Activated T-helper 2 cell treated with anti-CD3 and anti-CD28 coated beads, Interferon-gamma antibody, Interleukin-2, Interleukin-4, amounts not matched to agents 10 μg/mL and 5 μg/mL and 100 μg/mL, durations not matched to agents 14 hours and 24 hours and 36 hours (primary cell): Measurements from ENCODE around the gene ANKRD2. TPM values are rescaled to one million over a fixed set of nuclear protein-coding genes. Genes with fewer than 3 reads are reported as not detected.

Experiments
- DNase-seq: peaks from one replicate; pipeline ENCODE4 v3.0.0; 2021; ENCODE audit warnings: low spot score
- H3K27ac Mint-ChIP-seq: one replicate; pipeline ENCODE4 v1.8.0; 2021; ENCODE audit warnings: mixed read lengths
- H3K27me3 Mint-ChIP-seq: one replicate; pipeline ENCODE4 v1.8.0; 2021; ENCODE audit warnings: low read depth, mixed read lengths
- H3K36me3 Mint-ChIP-seq: one replicate; pipeline ENCODE4 v1.8.0; 2021; ENCODE audit warnings: low read depth, mixed read lengths
- H3K4me1 Mint-ChIP-seq: one replicate; pipeline ENCODE4 v1.8.0; 2021; ENCODE audit warnings: low read depth, mixed read lengths
- H3K4me3 Mint-ChIP-seq: one replicate; pipeline ENCODE4 v1.8.0; 2021; ENCODE audit warnings: low read depth, mild to moderate bottlenecking, moderate library complexity, mixed read lengths
- H3K9me3 Mint-ChIP-seq: one replicate; pipeline ENCODE4 v1.8.0; 2021; ENCODE audit warnings: mixed read lengths
- intact Hi-C: fragments of 100-400 bp; cut with micrococcal nuclease; formaldehyde crosslinking; loops from one replicate; pipeline ENCODE4 v1.15.1; 2023
- total RNA-seq: library from RNA; stranded (reverse); gene quantifications from 2 replicates; pipeline ENCODE4 v1.2.3, GENCODE V29; 2022

The ANKRD2 gene
- total RNA-seq, 1 donor from 2014 or later: 0.57 TPM

DNA sequence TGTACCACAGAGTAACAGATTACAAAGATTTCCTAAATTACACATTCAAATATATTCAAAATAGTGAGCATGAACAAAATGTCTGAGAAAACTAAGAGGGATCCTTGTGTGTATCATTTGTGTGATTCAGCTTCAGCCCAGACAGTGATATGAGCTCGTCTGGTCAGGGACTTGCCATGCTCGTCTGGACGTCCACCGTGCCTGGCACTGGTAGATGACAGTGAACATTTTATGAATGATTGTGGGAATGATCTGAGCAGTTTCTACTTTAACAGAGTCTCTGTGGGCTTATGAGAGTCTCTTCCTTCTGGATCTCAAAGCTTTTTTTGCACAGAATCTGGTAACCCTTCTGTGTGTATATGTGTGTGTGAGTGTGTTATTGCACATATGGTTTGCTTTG is 34.2 kb upstream of the ANKRD2 start:
- H3K4me3 Mint-ChIP-seq: no peak overlapping the region
- no peaks in the 10 kb centered on the region for H3K27me3 Mint-ChIP-seq
- DNase-seq: no peak
- H3K36me3 Mint-ChIP-seq: no peaks in the 10 kb centered on the region
- H3K27ac Mint-ChIP-seq: no peak overlapping the region
- intact Hi-C loops: no loop called here
- no peaks in the 10 kb centered on the region for H3K9me3 Mint-ChIP-seq
- H3K4me1 Mint-ChIP-seq: peaks cover 18% of the 10 kb centered on the region

DNA sequence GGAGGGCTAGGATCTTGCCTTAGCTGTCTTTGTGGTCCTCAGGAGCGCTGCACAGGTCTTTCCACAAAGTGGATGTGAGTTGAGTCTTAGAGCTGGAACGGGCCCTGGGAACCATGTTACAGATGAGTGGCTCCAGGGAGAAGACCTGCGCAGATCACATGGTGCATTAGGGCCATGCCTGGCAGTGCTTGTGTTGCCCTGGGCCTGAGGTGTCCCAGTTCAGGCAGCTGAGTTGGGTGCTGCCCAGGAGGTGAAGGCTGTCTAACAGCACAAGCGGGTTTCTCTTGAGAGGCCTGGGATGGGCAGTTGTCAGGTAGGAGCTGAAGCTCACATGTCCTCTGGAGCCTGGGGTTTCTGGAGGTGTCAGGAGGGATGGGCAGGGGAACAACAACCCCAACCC is 33.7 kb upstream of the ANKRD2 start:
- no peaks in the 10 kb centered on the region for H3K27me3 Mint-ChIP-seq
- H3K9me3 Mint-ChIP-seq: no peaks in the 10 kb centered on the region
- peaks cover 22% of the 10 kb centered on the region for H3K4me1 Mint-ChIP-seq
- DNase-seq: no peak
- intact Hi-C loops: no loop called here
- H3K4me3 Mint-ChIP-seq: no peak overlapping the region
- no peak overlapping the region for H3K27ac Mint-ChIP-seq
- no peaks in the 10 kb centered on the region for H3K36me3 Mint-ChIP-seq

DNA sequence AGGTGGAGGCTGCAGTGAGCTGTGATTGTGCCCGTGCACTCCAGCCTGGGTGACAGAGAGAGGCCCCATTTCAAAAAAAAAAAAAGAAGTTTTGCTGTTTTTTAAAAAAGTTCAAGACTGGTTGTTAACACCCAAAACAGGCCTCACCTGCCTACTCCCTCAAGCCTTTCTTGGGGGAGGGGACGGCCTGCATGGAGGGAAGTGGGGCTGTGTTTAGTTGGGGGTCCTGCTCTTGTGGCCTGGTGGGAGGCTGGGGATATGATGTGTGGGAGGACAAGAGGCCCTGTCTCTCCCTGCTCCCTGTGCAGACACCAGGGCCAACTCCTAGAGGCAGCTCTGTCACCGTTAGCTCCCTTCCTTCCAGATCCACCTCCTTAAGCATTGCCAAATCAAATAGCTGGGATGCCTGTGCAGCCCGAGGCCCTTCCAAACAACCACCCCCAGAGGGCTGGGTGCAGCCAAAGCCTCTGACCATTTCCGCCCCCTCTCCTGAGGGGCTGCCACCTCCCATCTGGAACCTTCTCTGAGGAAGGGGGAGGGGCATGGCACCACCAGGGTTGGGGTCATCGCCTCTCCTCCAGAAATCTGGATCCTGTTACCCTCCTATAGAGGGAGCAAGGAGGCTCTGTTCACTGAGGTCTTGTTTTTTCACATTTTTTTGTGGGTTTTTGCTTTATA is 32.9 kb upstream of the ANKRD2 start:
- DNase-seq: no peak
- Mint-ChIP-seq H3K27ac (no peak overlapping the region), H3K27me3 (no peaks in the 10 kb centered on the region), H3K4me3 (no peak overlapping the region), H3K36me3 (no peaks in the 10 kb centered on the region), H3K9me3 (no peaks in the 10 kb centered on the region), H3K4me1 (peaks cover 21% of the 10 kb centered on the region)
- intact Hi-C loops: no loop called here

DNA sequence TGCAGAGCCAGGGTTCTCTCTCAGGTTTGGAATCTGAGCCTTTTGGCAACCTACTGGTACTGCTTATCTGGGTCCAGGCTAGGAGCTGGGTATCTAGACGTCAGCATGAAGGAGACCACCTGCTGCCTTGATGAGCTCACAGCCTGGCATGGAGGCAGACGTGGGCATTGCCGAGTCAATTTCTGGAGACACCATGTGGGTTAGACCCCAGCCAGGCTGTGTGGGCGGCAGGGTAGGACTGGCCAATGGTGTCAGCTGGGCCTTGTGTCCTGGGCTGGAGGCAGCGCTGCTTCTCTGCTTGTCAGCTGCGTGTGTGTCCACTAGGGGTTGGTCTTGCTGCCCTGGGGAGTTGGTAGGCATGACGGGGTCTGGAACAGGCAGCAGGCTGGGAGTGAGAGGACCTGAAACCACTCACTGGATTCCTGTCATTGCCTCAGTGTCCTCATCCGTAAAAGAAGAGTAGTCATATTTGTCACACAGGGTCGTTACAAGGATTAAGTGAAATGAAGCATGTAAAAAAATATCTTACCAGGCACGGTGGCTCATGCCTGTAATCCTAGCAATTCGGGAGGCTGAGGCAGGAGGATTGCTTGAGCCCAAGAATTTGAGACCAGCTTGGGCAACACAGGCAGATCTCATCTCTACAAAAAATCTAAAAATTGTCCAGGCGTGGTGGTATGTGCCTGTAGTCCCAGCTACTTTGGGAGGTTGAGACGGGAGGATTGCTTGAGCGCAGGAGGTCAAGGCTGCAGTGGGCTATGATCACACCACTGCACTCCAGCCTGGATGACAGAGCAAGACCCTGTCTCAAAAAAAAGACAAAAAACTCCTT is 31.7 kb upstream of the ANKRD2 start:
- Mint-ChIP-seq H3K27ac (no peak overlapping the region), H3K4me1 (peaks cover 22% of the 10 kb centered on the region), H3K9me3 (no peaks in the 10 kb centered on the region), H3K4me3 (no peak overlapping the region), H3K36me3 (no peaks in the 10 kb centered on the region), H3K27me3 (no peaks in the 10 kb centered on the region)
- no peak for DNase-seq
- intact Hi-C loops: no loop called here

DNA sequence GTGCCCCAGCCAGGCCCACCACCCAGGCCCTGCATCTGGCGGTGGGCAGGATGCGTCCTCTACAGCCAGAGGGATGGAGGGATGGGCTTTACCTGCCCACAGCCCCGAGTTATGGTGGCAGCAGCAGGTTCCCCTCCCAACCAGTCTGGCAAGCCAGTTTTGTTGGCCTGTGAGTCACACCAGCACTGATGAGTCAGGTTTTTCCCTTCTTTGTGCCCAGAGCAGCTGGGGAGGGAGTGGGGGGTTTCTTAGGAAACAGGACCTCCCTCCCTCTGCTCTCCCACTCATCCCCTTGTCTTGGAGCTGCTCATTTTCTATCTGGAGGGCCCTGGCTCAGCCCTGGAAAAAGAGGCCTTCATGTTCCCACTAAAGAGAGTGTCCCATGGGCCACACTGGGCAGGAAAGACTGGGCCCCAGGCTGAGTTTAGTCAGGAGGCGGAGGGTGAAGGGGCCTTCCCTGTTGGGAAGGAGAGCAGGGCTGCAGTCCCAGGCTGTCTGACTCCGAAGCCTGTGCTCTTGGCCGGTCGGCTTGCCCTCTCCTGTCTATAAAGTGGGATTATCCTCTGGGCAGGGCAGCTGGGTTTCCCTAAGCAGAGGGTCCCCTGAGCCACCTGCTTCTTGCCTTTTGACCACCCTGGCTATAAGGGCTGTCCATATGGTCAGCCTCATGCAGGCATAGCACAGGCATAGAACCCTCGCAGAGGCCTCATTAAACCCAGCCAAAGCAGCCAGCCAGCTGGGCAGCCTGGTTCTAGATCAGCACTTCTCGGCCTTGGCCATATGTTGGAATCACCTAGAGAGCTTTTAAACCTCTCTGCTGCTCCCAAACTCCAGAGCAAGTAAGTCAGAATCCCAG is 30.2 kb upstream of the ANKRD2 start:
- Mint-ChIP-seq H3K27me3 (no peaks in the 10 kb centered on the region), H3K27ac (peak overlapping the region; percentile 65), H3K4me3 (no peak overlapping the region), H3K36me3 (no peaks in the 10 kb centered on the region), H3K4me1 (peaks cover 22% of the 10 kb centered on the region), H3K9me3 (no peaks in the 10 kb centered on the region)
- no peak for DNase-seq
- intact Hi-C loops: loop anchor here (2.0 kb wide), 1 partner anchor 44 kb away; the partner anchor contains the start of genes MMS19 and UBTD1

DNA sequence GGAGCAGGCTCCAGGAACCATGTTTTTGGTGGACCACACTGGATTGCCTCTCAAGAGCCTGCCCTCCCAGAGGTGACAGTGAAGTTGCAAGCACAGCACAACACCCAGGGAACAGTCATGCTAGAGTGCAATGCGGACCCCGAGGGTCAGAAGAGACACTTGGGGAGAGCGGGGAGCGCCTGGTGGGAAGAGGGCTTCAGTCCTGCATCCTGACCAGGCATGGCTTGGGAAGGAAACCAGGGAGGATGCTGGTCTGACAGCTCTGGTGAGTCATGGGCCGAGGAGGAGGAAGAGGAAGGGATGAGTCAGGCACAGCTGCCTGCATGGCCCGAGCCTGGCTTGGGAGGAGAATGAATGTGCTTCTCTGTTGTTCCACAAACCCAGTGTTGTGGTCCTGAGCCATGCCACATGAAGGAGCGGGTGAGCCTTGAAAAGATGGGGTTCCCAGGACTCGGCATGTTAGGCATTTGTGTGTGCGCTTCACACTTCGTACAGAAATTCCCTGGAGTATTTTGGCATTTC is 29.5 kb upstream of the ANKRD2 start:
- Mint-ChIP-seq H3K4me1 (peaks cover 22% of the 10 kb centered on the region), H3K27ac (peak overlapping the region; percentile 43), H3K9me3 (no peaks in the 10 kb centered on the region), H3K36me3 (no peaks in the 10 kb centered on the region), H3K27me3 (no peaks in the 10 kb centered on the region), H3K4me3 (no peak overlapping the region)
- intact Hi-C loops: loop anchor here (2.0 kb wide), 1 partner anchor 44 kb away; the partner anchor contains the start of genes MMS19 and UBTD1
- DNase-seq: peak; percentile 18

DNA sequence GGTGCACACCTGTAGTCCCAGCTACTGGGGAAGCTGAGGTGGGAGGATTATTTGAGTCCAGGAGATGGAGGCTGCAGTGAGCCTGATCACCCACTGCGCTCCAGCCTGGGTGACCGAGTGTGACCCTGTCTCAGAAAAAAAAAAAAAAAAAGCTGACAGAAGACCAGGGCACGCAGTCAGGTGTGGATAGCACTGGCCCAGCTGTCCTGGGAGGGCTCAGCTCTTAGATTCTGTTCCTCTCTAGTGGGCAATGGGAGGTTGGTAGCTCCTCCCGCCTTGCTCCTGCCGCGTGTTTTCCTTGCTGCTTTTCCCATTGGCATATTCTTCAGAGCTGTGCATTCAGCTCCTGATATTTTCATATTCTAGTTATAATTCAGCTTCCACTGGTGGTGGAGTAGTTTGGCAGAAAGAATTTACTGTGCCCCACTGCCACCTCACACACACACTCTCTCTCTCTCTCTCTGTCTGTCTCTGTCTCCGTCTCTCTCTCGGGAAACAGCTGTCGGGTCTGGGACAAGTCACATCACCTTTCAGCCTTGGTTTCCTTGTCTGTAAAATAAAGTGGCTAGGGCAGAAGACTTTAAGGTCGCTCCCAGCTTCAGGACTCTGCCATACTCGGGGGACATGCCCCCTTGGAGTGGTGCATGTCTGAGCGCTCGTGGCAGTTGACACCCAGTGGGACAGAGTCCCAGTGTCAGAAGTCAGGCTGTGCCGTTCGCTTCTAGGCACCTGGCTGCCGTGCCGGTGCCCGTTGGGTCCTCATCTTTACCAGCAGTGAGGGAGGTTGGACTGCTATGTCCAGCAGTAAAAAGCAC is 25.9 kb upstream of the ANKRD2 start:
- Mint-ChIP-seq H3K27ac (no peak overlapping the region), H3K4me3 (no peak overlapping the region), H3K36me3 (no peaks in the 10 kb centered on the region), H3K27me3 (no peaks in the 10 kb centered on the region), H3K4me1 (peaks cover 22% of the 10 kb centered on the region), H3K9me3 (no peaks in the 10 kb centered on the region)
- intact Hi-C loops: no loop called here
- DNase-seq: no peak

DNA sequence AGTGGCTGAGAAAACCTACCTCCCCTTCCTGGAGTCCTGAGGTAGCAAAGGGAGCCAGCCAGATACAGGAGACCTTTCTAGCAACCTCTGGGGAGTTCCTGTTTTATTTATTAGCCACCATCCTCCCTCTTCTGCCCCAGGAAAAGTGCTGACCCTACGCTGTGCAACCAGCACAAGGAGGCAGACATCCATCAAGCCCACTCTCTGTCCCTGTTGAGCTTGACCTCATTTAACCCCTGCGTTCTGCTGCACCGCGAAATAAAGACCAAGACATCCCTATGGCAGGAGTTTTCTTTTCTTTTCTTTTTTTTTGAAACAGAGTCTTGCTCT is 25.3 kb upstream of the ANKRD2 start:
- Mint-ChIP-seq H3K4me3 (no peak overlapping the region), H3K4me1 (peaks cover 18% of the 10 kb centered on the region), H3K36me3 (no peaks in the 10 kb centered on the region), H3K27ac (no peak overlapping the region), H3K9me3 (no peaks in the 10 kb centered on the region), H3K27me3 (no peaks in the 10 kb centered on the region)
- no peak for DNase-seq
- intact Hi-C loops: no loop called here

DNA sequence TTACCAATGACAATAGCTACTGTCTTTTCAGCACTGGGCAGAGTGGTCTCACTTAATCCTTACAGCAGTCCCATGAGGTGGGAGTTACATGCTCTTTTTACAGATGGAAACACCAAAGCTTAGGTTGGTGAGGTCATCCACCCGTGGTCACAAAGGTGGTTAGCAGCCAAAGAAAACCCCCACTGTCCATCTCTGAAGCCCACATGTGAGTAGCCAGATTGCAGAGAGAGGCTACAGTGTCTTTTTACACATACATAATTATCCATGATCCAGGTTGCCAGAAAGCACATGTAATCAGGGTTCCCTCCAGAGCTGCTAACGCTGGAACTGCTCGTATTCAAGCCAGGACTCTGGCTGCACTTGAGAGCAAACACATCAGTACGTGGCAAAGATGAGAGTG is 24.6 kb upstream of the ANKRD2 start:
- Mint-ChIP-seq H3K27me3 (no peaks in the 10 kb centered on the region), H3K36me3 (no peaks in the 10 kb centered on the region), H3K4me1 (peaks cover 11% of the 10 kb centered on the region), H3K27ac (no peak overlapping the region), H3K4me3 (no peak overlapping the region), H3K9me3 (no peaks in the 10 kb centered on the region)
- no peak for DNase-seq
- intact Hi-C loops: no loop called here

DNA sequence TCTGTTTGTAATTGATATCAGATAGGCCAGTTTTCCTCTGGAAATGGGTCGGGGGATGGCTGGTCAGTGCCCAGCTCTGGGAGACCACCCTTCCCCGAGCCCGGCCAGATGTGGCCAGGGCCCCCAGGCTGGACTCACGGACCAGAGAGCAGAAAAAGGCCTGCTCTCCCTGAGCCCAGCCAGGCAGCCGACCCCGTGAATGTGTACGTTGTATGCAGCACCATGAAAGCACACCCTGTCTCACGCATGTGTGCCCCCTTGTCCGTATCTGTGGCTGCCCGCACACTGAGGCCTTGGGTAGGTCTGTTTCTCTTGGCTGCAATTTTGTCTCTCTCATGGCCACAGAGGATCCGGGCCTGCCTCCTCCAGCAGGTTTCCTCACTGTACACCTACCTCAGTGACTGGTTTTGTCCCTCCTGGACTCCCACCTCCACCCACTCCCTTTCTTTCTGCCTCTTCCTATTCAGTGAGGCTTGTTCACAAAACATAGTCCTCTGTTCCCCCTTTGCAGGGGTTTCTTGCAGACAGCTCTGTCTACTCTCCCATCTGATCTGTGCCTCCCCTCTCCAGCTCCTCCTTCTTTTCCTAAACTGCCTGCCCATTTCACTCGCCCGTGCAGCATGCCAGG is 23.6 kb upstream of the ANKRD2 start:
- H3K4me1 Mint-ChIP-seq: peaks cover 5% of the 10 kb centered on the region

DNA sequence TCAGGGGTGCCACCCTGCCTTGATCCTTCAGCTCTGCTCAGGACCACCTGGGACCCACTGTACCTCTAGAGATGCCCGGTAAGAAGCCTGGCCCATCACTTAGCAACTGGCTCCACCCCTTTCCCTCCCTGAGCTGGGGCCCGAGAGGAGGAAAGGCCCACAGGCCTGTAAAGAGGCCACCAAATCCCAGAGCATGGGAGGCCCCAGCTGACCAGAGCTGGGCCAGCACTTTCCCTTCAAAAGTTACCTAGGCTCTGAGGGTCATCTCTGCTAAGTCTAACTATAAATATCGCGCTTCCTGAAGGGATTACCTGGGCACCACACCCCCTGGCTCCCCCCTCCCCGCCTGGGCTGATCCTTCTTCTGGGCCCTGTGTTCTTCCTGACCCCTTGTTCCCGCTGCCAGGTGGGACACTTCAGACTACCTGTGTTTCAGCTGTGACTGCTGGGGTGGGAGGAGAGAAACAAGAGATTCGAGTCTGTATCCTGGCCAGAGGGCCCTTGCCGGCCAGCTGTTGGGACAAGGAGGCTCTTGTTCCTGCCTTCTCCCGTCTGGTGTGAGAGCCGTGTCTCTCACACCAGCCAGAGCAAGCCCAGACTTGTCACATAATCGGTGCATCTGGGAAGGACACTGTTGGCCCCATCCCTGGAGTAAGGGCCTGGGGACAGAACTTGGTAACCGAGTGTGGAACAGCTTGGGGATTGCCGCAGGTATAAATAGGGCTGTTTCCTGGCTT is 22.8 kb upstream of the ANKRD2 start:
- H3K4me3 Mint-ChIP-seq: no peak overlapping the region

More for the DNA sequence above, 23.6 kb upstream of the ANKRD2 start:
- no peaks in the 10 kb centered on the region for H3K27me3 Mint-ChIP-seq
- DNase-seq: no peak
- no peak overlapping the region for H3K27ac Mint-ChIP-seq
- no peaks in the 10 kb centered on the region for H3K36me3 Mint-ChIP-seq
- no peaks in the 10 kb centered on the region for H3K9me3 Mint-ChIP-seq
- intact Hi-C loops: no loop called here
- H3K4me3 Mint-ChIP-seq: no peak overlapping the region

More for the DNA sequence above, 22.8 kb upstream of the ANKRD2 start:
- Mint-ChIP-seq H3K9me3 (no peaks in the 10 kb centered on the region), H3K36me3 (no peaks in the 10 kb centered on the region), H3K27me3 (no peaks in the 10 kb centered on the region), H3K27ac (no peak overlapping the region), H3K4me1 (peaks cover 4% of the 10 kb centered on the region)
- intact Hi-C loops: no loop called here
- no peak for DNase-seq
